HG03175 (cell line): ENCODE measurements around the gene HOXB5.
A peak's percentile ranks its signal among the peaks of the same experiment; 100 is the strongest.

Experiments
- ATAC-seq: cut with Tn5 transposase; IDR thresholded peaks from one replicate; pipeline ENCODE4 v1.9.1; 2021; ENCODE audit warnings: mild to moderate bottlenecking, moderate library complexity; ENCODE audit not compliant: unreplicated experiment

Gene HOXB5

GRCh38 chr17:48564188-48565021, 29.2 kb downstream of the HOXB5 start:
- no peak for ATAC-seq

- no peak for ATAC-seq
These were observed 29.8 kb downstream of the HOXB5 start for GRCh38 chr17:48563867-48564187.

GRCh38 chr17:48563385-48563838, 30.2 kb downstream of the HOXB5 start:
- ATAC-seq: no peak

GRCh38 chr17:48562934-48563333, 30.6 kb downstream of the HOXB5 start:
- ATAC-seq: no peak

GRCh38 chr17:48561884-48562810, 31.4 kb downstream of the HOXB5 start:
- peak; percentile 55 for ATAC-seq

- ATAC-seq: no peak
These were observed 33.5 kb downstream of the HOXB5 start for GRCh38 chr17:48559840-48560817.

GRCh38 chr17:48559122-48559839, 34.3 kb downstream of the HOXB5 start:
- ATAC-seq: no peak

GRCh38 chr17:48558831-48559121, 34.8 kb downstream of the HOXB5 start:
- no peak for ATAC-seq

- ATAC-seq: no peak
These were observed 35.3 kb downstream of the HOXB5 start for GRCh38 chr17:48558057-48558830.

- ATAC-seq: no peak
These were observed 36.8 kb downstream of the HOXB5 start for GRCh38 chr17:48556576-48557401.

GRCh38 chr17:48556229-48556575, 37.4 kb downstream of the HOXB5 start:
- no peak for ATAC-seq

- ATAC-seq: no peak
These were observed 38.0 kb downstream of the HOXB5 start for GRCh38 chr17:48555258-48556228.

GRCh38 chr17:48554412-48555257, 38.9 kb downstream of the HOXB5 start:
- ATAC-seq: no peak

- no peak for ATAC-seq
These were observed 39.8 kb downstream of the HOXB5 start for GRCh38 chr17:48553826-48554225.

- ATAC-seq: no peak
These were observed 40.4 kb downstream of the HOXB5 start for GRCh38 chr17:48553190-48553547.

- no peak for ATAC-seq
These were observed 41.0 kb downstream of the HOXB5 start for GRCh38 chr17:48552466-48553189.
